IgD-negative memory B cell (primary cell): Measurements from ENCODE around the gene PRPF39. TPM values are rescaled to one million over a fixed set of nuclear protein-coding genes. Genes with fewer than 3 reads are reported as not detected.
A peak's percentile ranks its signal among the peaks of the same experiment; 100 is the strongest.

Source experiments
- H3K27ac Mint-ChIP-seq, 3 donors: one replicate each; pipeline ENCODE4 v1.8.0; 2020 to 2022; ENCODE audit warnings: mild to moderate bottlenecking in 3 of 3, mixed read lengths in 3 of 3, moderate library complexity in 1 of 3
- H3K27me3 Mint-ChIP-seq: one replicate; pipeline ENCODE4 v1.8.0; 2021; ENCODE audit warnings: mixed read lengths
- H3K36me3 Mint-ChIP-seq: one replicate; pipeline ENCODE4 v1.8.0; 2020; ENCODE audit warnings: mild to moderate bottlenecking, mixed read lengths
- H3K4me1 Mint-ChIP-seq, 3 donors: one replicate each; pipeline ENCODE4 v1.8.0; 2020 to 2022; ENCODE audit warnings: mixed read lengths in 3 of 3, mild to moderate bottlenecking in 1 of 3
- H3K4me3 Mint-ChIP-seq, 4 donors: one replicate each; pipeline ENCODE4 v1.8.0; 2020 to 2022; ENCODE audit warnings: mild to moderate bottlenecking in 4 of 4, mixed read lengths in 4 of 4, moderate library complexity in 3 of 4
- H3K9me3 Mint-ChIP-seq, 3 donors: one replicate each; pipeline ENCODE4 v1.8.0; 2020 to 2021; ENCODE audit warnings: mixed read lengths in 3 of 3, mild to moderate bottlenecking in 1 of 3
- polyA plus RNA-seq: library from polyadenylated mRNA; unstranded; fragments of 300-500 nt; fragmentation: Illumina TruSeq; gene quantifications from one replicate; pipeline ENCODE4 v1.2.3, GENCODE V29; 2021

Gene PRPF39
- polyA plus RNA-seq, 1 donor from 2014 or later = 18.1 TPM

DNA sequence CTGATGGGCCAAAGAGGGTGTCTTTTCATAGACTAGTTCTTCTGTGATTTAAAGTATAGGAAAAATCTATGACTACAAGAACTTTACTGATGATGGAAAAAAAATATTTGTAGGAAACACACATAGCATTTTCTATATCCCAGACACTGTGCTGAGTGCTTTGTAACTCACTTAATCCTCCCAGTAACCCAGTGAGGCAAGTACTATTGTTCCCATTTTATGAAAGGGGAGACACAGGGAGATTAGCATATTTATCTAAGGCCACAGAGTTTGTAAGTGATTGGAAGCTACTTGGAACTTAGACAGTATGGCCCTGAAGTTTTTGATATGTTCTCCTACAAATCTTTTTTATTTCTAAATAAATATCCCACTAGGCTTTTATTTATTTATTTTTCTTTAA is 19.9 kb downstream of the PRPF39 start:
- Mint-ChIP-seq H3K36me3 (peaks cover 7% of the 10 kb centered on the region), H3K4me1 (peaks cover 2 to 6% (median 3%) of the 10 kb centered on the region in 3 donors), H3K27ac (no peak overlapping the region), H3K4me3 (no peak overlapping the region), H3K9me3 (no peaks in the 10 kb centered on the region), H3K27me3 (no peaks in the 10 kb centered on the region)

- Mint-ChIP-seq H3K4me3 (no peak overlapping the region), H3K9me3 (no peaks in the 10 kb centered on the region), H3K36me3 (peaks cover 8% of the 10 kb centered on the region), H3K4me1 (peaks cover 1 to 3% (median 2%) of the 10 kb centered on the region in 3 donors), H3K27ac (no peak overlapping the region), H3K27me3 (no peaks in the 10 kb centered on the region)
Observed at GRCh38 chr14:45104561-45104960, 20.6 kb downstream of the PRPF39 start.

- Mint-ChIP-seq H3K4me3 (no peak overlapping the region), H3K27ac (peak overlapping the region in 2 of 3 donors; percentile 70 to 89), H3K9me3 (no peaks in the 10 kb centered on the region), H3K4me1 (peaks cover 0 to 1% (median 0%) of the 10 kb centered on the region in 3 donors), H3K36me3 (peaks cover 7% of the 10 kb centered on the region), H3K27me3 (no peaks in the 10 kb centered on the region)
Observed at GRCh38 chr14:45112896-45113781, 29.2 kb downstream of the PRPF39 start.

DNA sequence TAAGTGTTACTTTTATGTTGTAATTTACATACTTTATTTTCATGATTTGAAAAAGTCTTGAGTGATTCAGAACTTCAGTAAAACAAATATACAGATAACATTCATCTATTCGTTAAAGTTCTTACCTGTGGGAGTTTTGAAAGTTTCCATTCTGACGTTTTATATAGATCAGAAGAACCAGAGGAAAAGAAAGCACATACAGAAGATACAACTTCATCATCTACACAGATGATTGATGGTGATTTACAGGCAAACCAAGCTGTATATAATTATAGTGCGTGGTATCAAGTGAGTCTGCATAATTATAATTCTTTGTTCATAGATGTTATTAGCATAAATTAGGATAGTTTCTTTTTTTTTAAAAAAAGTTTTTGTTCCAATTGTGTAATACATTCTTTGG is 30.4 kb downstream of the PRPF39 start:
- peaks cover 3% of the 10 kb centered on the region for H3K36me3 Mint-ChIP-seq
- H3K27ac Mint-ChIP-seq = no peak overlapping the region
- H3K9me3 Mint-ChIP-seq = no peaks in the 10 kb centered on the region
- no peaks in the 10 kb centered on the region for H3K27me3 Mint-ChIP-seq
- H3K4me1 Mint-ChIP-seq = peaks cover 0 to 1% (median 0%) of the 10 kb centered on the region in 3 donors
- H3K4me3 Mint-ChIP-seq = no peak overlapping the region

GRCh38 chr14:45118594-45118993 is 34.7 kb downstream of the PRPF39 start:
- no peak overlapping the region for H3K27ac Mint-ChIP-seq
- H3K4me1 Mint-ChIP-seq = peaks cover 1 to 5% (median 2%) of the 10 kb centered on the region in 3 donors
- no peaks in the 10 kb centered on the region for H3K27me3 Mint-ChIP-seq
- no peaks in the 10 kb centered on the region for H3K9me3 Mint-ChIP-seq
- H3K36me3 Mint-ChIP-seq = peaks cover 4% of the 10 kb centered on the region
- no peak overlapping the region for H3K4me3 Mint-ChIP-seq

DNA sequence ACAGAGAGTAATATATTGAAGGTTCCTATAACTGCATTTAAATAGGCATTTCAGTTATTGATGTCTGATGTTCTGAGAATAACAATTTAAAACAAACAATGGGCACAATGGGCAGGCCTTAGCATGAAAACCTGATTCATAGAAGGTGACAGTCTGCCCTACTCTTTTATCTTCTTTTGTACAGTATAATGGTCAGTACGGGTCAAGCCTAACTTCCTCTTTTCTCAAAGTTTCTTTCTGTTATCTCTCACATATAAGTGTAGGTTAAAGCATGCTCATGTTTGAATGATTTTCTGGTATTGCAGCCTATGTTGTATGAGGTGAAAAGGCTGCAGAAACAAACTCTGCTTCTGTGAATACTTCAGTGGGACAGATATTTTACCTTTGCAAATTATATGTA is 36.2 kb downstream of the PRPF39 start:
- Mint-ChIP-seq H3K9me3 (no peaks in the 10 kb centered on the region), H3K4me1 (peaks cover 0 to 5% (median 2%) of the 10 kb centered on the region in 3 donors), H3K27ac (no peak overlapping the region), H3K27me3 (no peaks in the 10 kb centered on the region), H3K36me3 (peaks cover 1% of the 10 kb centered on the region), H3K4me3 (no peak overlapping the region)

DNA sequence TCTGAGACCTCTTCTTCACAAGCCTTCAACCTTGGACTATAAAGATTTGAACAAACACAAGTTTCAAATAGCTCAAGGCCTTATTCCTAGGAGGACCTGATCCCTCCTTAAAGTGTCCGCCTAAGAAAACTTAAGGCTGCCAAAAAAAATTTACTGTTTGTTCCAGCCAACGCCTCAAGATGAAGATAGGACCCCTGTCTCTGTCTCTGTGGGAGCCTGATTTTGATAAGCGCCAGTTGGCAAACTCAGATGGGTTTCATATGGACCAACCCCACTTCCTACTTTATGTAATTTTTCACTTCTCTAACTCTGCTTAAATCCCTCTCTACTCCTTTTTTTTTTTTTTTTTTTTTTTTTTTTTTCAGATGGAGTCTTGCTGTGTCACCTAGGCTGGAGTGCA is 39.4 kb downstream of the PRPF39 start:
- Mint-ChIP-seq H3K4me1 (peaks cover 3 to 13% (median 4%) of the 10 kb centered on the region in 3 donors), H3K36me3 (peaks cover 5% of the 10 kb centered on the region), H3K4me3 (no peak overlapping the region), H3K9me3 (no peaks in the 10 kb centered on the region), H3K27ac (no peak overlapping the region), H3K27me3 (no peaks in the 10 kb centered on the region)

DNA sequence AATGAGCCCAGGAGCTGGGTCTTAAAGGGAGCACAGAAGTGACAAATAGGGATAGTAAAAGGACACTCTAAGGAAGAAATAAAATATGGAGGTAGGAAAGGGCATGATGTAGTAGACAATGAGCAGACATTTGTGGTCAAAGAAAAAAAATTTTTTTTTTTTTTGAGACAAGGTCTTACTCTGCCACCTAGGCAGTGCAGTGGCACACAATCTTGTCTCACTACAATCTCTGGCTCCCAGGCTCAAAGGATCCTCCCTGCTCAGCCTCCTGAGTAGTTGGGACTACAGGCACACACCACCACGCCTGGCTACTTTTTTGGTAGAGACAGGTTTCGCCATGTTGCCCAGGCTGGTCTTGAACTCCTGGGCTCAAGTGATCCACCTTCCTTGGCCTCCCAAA is 41.8 kb downstream of the PRPF39 start:
- Mint-ChIP-seq H3K9me3 (no peaks in the 10 kb centered on the region), H3K36me3 (peaks cover 5% of the 10 kb centered on the region), H3K27ac (no peak overlapping the region), H3K27me3 (no peaks in the 10 kb centered on the region), H3K4me1 (peaks cover 3 to 9% (median 4%) of the 10 kb centered on the region in 3 donors), H3K4me3 (no peak overlapping the region)

- peaks cover 11 to 21% (median 13%) of the 10 kb centered on the region in 3 donors for H3K4me1 Mint-ChIP-seq
Observed at GRCh38 chr14:45128963-45129629, 45.2 kb downstream of the PRPF39 start.

GRCh38 chr14:45133683-45134050 is 49.8 kb downstream of the PRPF39 start:
- peak overlapping the region; percentile 96 to 99 (median 98) for H3K27ac Mint-ChIP-seq
- peaks cover 20 to 40% (median 29%) of the 10 kb centered on the region in 3 donors for H3K4me1 Mint-ChIP-seq
- H3K36me3 Mint-ChIP-seq = no peaks in the 10 kb centered on the region
- H3K9me3 Mint-ChIP-seq = no peaks in the 10 kb centered on the region
- H3K27me3 Mint-ChIP-seq = no peaks in the 10 kb centered on the region
- peak overlapping the region; percentile 97 to 100 (median 98) for H3K4me3 Mint-ChIP-seq

More at GRCh38 chr14:45128963-45129629, 45.2 kb downstream of the PRPF39 start:
- H3K27ac Mint-ChIP-seq = no peak overlapping the region
- no peak overlapping the region for H3K4me3 Mint-ChIP-seq
- no peaks in the 10 kb centered on the region for H3K9me3 Mint-ChIP-seq
- peaks cover 4% of the 10 kb centered on the region for H3K36me3 Mint-ChIP-seq
- H3K27me3 Mint-ChIP-seq = no peaks in the 10 kb centered on the region

DNA sequence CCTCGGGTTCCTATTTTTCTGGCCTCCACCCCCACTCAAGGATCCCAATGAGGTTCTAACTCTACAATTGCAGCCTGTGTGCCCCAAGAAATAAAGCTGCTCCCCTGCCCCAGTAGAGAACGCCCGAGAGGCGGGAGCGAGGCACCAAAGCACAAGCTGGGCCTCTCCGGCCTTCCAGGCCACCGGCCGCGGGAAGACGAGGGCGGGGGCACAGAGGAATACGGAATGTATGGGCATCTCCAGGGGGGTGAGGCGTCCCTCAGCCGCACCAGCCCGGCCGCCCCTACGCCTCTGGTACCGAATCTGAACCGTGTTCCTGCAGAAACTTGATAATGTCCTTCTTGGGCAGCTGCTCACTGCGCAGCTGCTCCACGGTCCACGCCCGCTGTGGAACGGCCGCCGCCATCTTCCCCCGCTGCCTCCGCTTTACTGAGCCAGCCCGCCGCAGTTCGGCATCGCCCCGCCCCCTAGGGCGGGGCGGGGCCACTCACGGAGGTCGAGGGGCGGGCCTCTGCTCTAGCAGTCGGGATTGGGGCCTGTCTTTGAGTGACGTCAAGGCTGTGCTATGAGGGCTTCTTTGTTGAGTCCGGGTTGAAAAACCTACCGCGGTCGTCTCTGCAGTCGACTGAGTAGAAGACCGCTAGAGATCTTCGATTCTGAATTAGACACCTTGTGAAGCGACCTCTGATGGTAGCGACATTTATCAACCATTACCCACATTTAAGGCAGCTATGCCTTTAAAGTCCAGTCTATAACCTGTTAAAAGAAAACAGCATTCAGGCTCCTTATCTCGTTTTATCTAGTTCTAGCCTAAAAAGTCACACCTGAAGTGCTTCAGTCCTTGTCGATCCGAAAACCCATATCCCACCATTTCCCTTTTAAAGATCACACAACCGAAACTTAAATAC is 50.4 kb downstream of the PRPF39 start, which contains the start of gene FKBP3:
Gene FKBP3 (minus strand): TSS at position 431 of the 908 bp plus-strand sequence. CDS start 25 bp downstream, at position 406.
- no peaks in the 10 kb centered on the region for H3K36me3 Mint-ChIP-seq
- H3K27me3 Mint-ChIP-seq = no peaks in the 10 kb centered on the region
- no peaks in the 10 kb centered on the region for H3K9me3 Mint-ChIP-seq
- H3K4me3 Mint-ChIP-seq = peak within 1 kb of the TSS; percentile 97 to 100 (median 98)
- peaks cover 20 to 40% (median 32%) of the 10 kb centered on the region in 3 donors for H3K4me1 Mint-ChIP-seq
- peak within 1 kb of the TSS; percentile 96 to 99 (median 98) for H3K27ac Mint-ChIP-seq

GRCh38 chr14:45135156-45135555 is 51.2 kb downstream of the PRPF39 start:
- Mint-ChIP-seq H3K36me3 (no peaks in the 10 kb centered on the region), H3K4me3 (peak overlapping the region; percentile 97 to 100 (median 98)), H3K27ac (peak overlapping the region; percentile 96 to 99 (median 98)), H3K9me3 (no peaks in the 10 kb centered on the region), H3K27me3 (no peaks in the 10 kb centered on the region), H3K4me1 (peaks cover 20 to 42% (median 32%) of the 10 kb centered on the region in 3 donors)

DNA sequence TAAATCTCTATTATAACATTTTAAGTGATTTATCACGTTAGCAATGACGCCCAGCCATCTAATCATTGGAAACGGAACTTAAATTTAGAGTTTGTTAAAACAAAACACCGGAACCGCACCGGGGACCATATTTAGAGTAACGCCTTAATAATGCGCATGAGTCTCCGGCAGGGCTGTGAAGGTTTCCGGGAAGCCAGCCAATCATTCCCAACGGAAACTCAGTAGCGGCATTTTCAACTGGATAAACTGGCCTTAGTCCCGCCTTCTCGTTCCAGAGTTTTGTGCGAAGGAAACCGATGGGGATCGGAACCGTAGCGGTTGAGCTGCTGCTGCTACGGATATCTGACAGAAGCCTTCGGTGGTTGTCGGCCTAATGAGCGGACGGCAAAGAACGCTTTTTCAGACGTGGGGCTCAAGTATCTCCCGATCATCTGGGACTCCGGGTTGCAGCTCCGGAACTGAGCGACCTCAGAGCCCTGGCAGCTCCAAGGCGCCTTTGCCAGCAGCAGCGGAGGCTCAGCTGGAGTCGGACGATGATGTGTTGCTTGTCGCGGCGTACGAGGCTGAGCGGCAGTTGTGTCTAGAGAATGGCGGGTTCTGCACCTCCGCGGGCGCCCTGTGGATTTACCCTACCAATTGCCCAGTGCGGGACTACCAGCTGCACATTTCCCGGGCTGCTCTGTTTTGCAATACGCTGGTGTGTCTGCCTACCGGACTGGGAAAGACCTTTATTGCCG is 51.9 kb downstream of the PRPF39 start, which contains the start of gene FANCM:
Gene FANCM (plus strand): TSS at position 272 of the 737 bp plus-strand sequence. CDS start 102 bp downstream, at position 374.
- Mint-ChIP-seq H3K27ac (peak within 1 kb of the TSS; percentile 96 to 99 (median 98)), H3K4me3 (peak within 1 kb of the TSS; percentile 97 to 100 (median 98)), H3K4me1 (peaks cover 20 to 45% (median 34%) of the 10 kb centered on the region in 3 donors)

GRCh38 chr14:45136399-45136798 is 52.5 kb downstream of the PRPF39 start:
- Mint-ChIP-seq H3K36me3 (no peaks in the 10 kb centered on the region), H3K9me3 (no peaks in the 10 kb centered on the region), H3K27me3 (no peaks in the 10 kb centered on the region), H3K4me3 (peak overlapping the region; percentile 97 to 100 (median 98)), H3K4me1 (peaks cover 20 to 42% (median 34%) of the 10 kb centered on the region in 3 donors), H3K27ac (peak overlapping the region; percentile 96 to 99 (median 98))

More for the DNA sequence above, 51.9 kb downstream of the PRPF39 start, which contains the start of gene FANCM:
- H3K27me3 Mint-ChIP-seq = no peaks in the 10 kb centered on the region
- no peaks in the 10 kb centered on the region for H3K9me3 Mint-ChIP-seq
- no peaks in the 10 kb centered on the region for H3K36me3 Mint-ChIP-seq
